Endothelial cell of umbilical vein (primary cell): Measurements from ENCODE around the gene FMN2. TPM values are rescaled to one million over a fixed set of nuclear protein-coding genes. Genes with fewer than 3 reads are reported as not detected.

Source experiments
- BruUV-seq: library from RNA; stranded (reverse); fragments of 400-500 nt; replicated peaks from 2 replicates; lab custom pipeline; 2021; lab: Mats Ljungman, UMichigan
- CTCF ChIA-PET: fragments of 300-600, 350-600 bp; sonication (Branson Sonifier 250); formaldehyde crosslinking; loops from one replicate; lab custom pipeline; 2021; ENCODE audit warnings: antibody characterized with exemption, inconsistent platforms; lab: Charles Lee
- POLR2A ChIA-PET: fragments of 300-600, 350-600 bp; sonication (Branson Sonifier 250); formaldehyde crosslinking; loops from one replicate; lab custom pipeline; 2021; ENCODE audit warnings: antibody characterized with exemption, inconsistent platforms; lab: Charles Lee
- DNase-seq: peaks from one replicate; pipeline ENCODE4 v3.0.0-alpha.2; 2011; ENCODE audit warnings: low read depth, low spot score
- FAIRE-seq: peaks from 2 replicates; lab custom pipeline; 2011; peaks lifted over from hg19 to GRCh38; lab: Jason Lieb, UNC
- H2AFZ ChIP-seq: 2 replicates; pipeline ENCODE4 v1.6.0; 2012; ENCODE audit warnings: low read depth, low read length, control low read depth, inconsistent platforms
- H3K27ac ChIP-seq: 2 replicates; pipeline ENCODE4 v1.5.1; 2011; ENCODE audit warnings: low read depth, mild to moderate bottlenecking, control low read depth, low read length, moderate library complexity; ENCODE audit not compliant: insufficient read depth
- H3K27me3 ChIP-seq, 2 experiments: 2 replicates each; pipeline versions ENCODE4 v1.6.0 to v1.6.1; 2011; ENCODE audit warnings: low read length in 2 of 2, mixed read lengths in 1 of 2; ENCODE audit not compliant: control insufficient read depth in 2 of 2, insufficient read depth in 2 of 2
- H3K36me3 ChIP-seq, 2 experiments: 2 replicates in 1 of 2; 3 replicates in 1 of 2; pipeline ENCODE4 v1.5.1; 2011; ENCODE audit warnings: low read length in 2 of 2, mild to moderate bottlenecking in 1 of 2, moderate library complexity in 1 of 2; ENCODE audit not compliant: control insufficient read depth in 2 of 2, insufficient read depth in 2 of 2; ENCODE audit errors: extremely low read depth in 1 of 2
- H3K4me1 ChIP-seq: 3 replicates; pipeline ENCODE4 v1.5.1; 2011; ENCODE audit warnings: mild to moderate bottlenecking, low read length; ENCODE audit not compliant: control insufficient read depth, insufficient read depth; ENCODE audit errors: extremely low read depth
- H3K4me2 ChIP-seq: 2 replicates; pipeline ENCODE4 v1.6.1; 2011; ENCODE audit warnings: low read length, control low read depth, mixed read lengths; ENCODE audit not compliant: insufficient read depth
- H3K4me3 ChIP-seq, 3 experiments: fragments of 200-600 bp in 1 of 3; sonication (generic), shearing (Covaris generic) in 1 of 3; replicated peaks in 1 of 3; 2 replicates each; pipeline ENCODE4 v1.5.1; 2011 to 2016; ENCODE audit warnings: control low read depth in 3 of 3, low read length in 3 of 3, mild to moderate bottlenecking in 2 of 3, inconsistent platforms in 1 of 3, low read depth in 1 of 3, moderate library complexity in 1 of 3; ENCODE audit not compliant: insufficient read depth in 1 of 3
- H3K79me2 ChIP-seq: 2 replicates; pipeline ENCODE4 v1.6.0; 2012; ENCODE audit warnings: low read length, inconsistent platforms; ENCODE audit not compliant: control insufficient read depth, insufficient read depth
- H3K9ac ChIP-seq: replicated peaks from 2 replicates; pipeline ENCODE3; 2011; ENCODE audit warnings: low read length, control low read depth; ENCODE audit not compliant: insufficient read depth; ENCODE audit errors: extremely low read depth
- H3K9me1 ChIP-seq: replicated peaks from 3 replicates; pipeline ENCODE4 v1.6.0; 2011; ENCODE audit warnings: mild to moderate bottlenecking, low read length; ENCODE audit not compliant: control insufficient read depth, insufficient read depth; ENCODE audit errors: extremely low read depth
- H3K9me3 ChIP-seq: replicated peaks from 2 replicates; pipeline ENCODE4 v1.5.1; 2012; ENCODE audit warnings: low read length, inconsistent platforms; ENCODE audit not compliant: control insufficient read depth, insufficient read depth
- H4K20me1 ChIP-seq: replicated peaks from 2 replicates; pipeline ENCODE3; 2011; ENCODE audit warnings: mild to moderate bottlenecking, low read length; ENCODE audit not compliant: control insufficient read depth, insufficient read depth; ENCODE audit errors: extremely low read depth
- EZH2 ChIP-seq: IDR thresholded peaks from 2 replicates; pipeline ENCODE4 v1.6.1; 2012; ENCODE audit warnings: borderline replicate concordance, low read depth, mild to moderate bottlenecking, moderate library complexity, low read length, inconsistent platforms; ENCODE audit not compliant: severe bottlenecking
- FOS ChIP-seq: IDR thresholded peaks from 2 replicates; pipeline ENCODE4 v1.6.1; 2011; ENCODE audit warnings: mild to moderate bottlenecking, low read length, moderate library complexity, borderline replicate concordance; ENCODE audit not compliant: insufficient read depth
- GATA2 ChIP-seq: IDR thresholded peaks from 2 replicates; pipeline ENCODE4 v1.7.0; 2011; ENCODE audit warnings: low read depth, mild to moderate bottlenecking, moderate library complexity, mixed read lengths, low read length; ENCODE audit not compliant: insufficient read length, insufficient read depth
- JUN ChIP-seq: IDR thresholded peaks from 2 replicates; pipeline ENCODE4 v1.6.1; 2011; ENCODE audit warnings: borderline replicate concordance, low read depth; ENCODE audit not compliant: insufficient read length, insufficient read depth
- MYC ChIP-seq: IDR thresholded peaks from one replicate; pipeline ENCODE4 v1.6.1; 2011; ENCODE audit warnings: mild to moderate bottlenecking, low read depth, low read length
- POLR2A ChIP-seq: IDR thresholded peaks from 2 replicates; pipeline ENCODE4 v1.6.1; 2012; ENCODE audit warnings: low read depth, mild to moderate bottlenecking, control low read depth, low read length
- POLR2AphosphoS5 ChIP-seq: IDR thresholded peaks from 2 replicates; pipeline ENCODE4 v1.6.1; 2012; ENCODE audit warnings: low read depth, mild to moderate bottlenecking, control low read depth, low read length, moderate library complexity; ENCODE audit not compliant: insufficient read depth
- dilution Hi-C: fragments of 300-500 bp; cut with MboI; formaldehyde crosslinking; loops from one replicate; pipeline ENCODE4 v1.15.0; 2019; ENCODE audit warnings: low sequenced_read_pairs; ENCODE audit not compliant: extremely low pct_ligation_motif_present
- intact Hi-C: fragments of 100-400 bp; cut with micrococcal nuclease; formaldehyde crosslinking; loops from one replicate; pipeline ENCODE4 v1.10.0; 2022
- polyA plus RNA-seq, 4 experiments: library from polyadenylated mRNA; depleted of rRNA in 3 of 4; stranded (reverse) in 3 of 4; unstranded in 1 of 4; fragments of >200 nt; gene quantifications; 2 replicates each; pipeline versions ENCODE4 v1.2.1 to v1.2.3, GENCODE V29; 2011 to 2012; ENCODE audit warnings: missing spikeins in 1 of 4
- total RNA-seq: library from RNA; stranded (reverse); gene quantifications from 2 replicates; pipeline ENCODE4 v1.2.3, GENCODE V29; 2021
- TF ChIP-seq, protein P1 (sequence below): IDR thresholded peaks from 2 replicates; pipeline ENCODE4 v1.6.1; 2011; ENCODE audit not compliant: insufficient read depth, insufficient read length
- TF ChIP-seq, protein P2 (sequence below), 2 donors: IDR thresholded peaks; 1 replicate in 1 of 2; 2 replicates in 1 of 2; pipeline ENCODE4 v1.5.1; 2011; ENCODE audit warnings: low read length in 2 of 2, mild to moderate bottlenecking in 2 of 2, moderate library complexity in 2 of 2, control low read depth in 1 of 2, inconsistent platforms in 1 of 2, low read depth in 1 of 2; ENCODE audit not compliant: insufficient read depth in 1 of 2; ENCODE audit errors: extremely low read depth in 1 of 2

The FMN2 gene
- total and polyA plus RNA-seq, 2 donors (not counting 3 experiments of a cell fraction or from before 2014, with no cell fraction given), result not detected

DNA sequence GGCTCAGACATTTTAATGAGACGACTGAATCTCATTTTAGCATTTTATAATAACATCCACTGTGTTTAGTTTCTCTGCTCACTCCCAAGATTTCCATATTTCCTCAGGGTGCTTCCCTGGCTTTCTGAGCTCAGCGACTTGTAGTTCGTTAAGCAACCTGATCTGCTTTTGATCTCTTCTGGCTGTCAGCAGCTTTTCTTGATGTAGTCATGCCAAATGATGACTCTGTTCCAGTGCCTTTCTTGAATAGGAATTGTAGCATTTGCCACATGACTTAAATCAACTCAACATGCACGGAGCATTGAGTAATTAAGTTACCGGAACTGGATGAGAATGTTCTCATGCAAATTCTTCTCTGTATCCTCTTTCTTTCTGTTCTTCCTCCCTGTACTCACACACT is 246.1 kb downstream of the FMN2 start:
- FAIRE-seq (no peak), DNase-seq (no peak)
- Histone ChIP-seq H3K27me3 (no peaks in the 10 kb centered on the region), H2AFZ (no peak overlapping the region), H3K9ac (no peak overlapping the region), H3K4me3 (no peak overlapping the region), H3K4me1 (no peaks in the 10 kb centered on the region), H3K27ac (no peak overlapping the region), H3K79me2 (no peaks in the 10 kb centered on the region), H3K9me1 (no peaks in the 10 kb centered on the region), H3K36me3 (no peaks in the 10 kb centered on the region), H3K4me2 (no peak overlapping the region), H3K9me3 (peaks cover 2% of the 10 kb centered on the region), H4K20me1 (no peaks in the 10 kb centered on the region)
- no peak for TF ChIP-seq JUN
- ChIA-PET POLR2A (no interaction called here), CTCF (no interaction called here)
- BruUV-seq, result no TSS peak
- dilution Hi-C loops, result no loop called here
- intact Hi-C loops, result no loop called here

DNA sequence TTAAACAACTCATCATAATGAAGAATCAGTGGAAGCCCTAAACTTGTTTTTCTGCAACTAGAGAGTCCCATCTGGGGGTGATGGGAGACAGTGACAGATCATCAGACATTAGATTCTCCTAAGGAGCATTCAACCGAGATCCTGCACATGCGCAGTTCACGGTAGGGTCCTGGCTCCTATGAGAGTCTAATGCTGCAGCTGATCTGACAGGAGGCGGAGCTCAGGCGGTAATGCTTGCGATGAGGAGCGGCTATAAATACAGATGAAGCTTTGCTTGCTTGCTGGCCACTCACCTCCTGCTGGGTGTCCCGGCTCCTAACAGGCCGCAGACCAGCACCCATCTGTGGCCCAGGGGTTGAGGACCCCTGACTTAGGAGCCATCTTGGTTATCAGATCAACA is 247.2 kb downstream of the FMN2 start:
- Histone ChIP-seq H3K27ac (no peak overlapping the region), H3K4me2 (no peak overlapping the region), H3K79me2 (no peaks in the 10 kb centered on the region), H3K4me3 (no peak overlapping the region), H3K4me1 (no peaks in the 10 kb centered on the region), H2AFZ (no peak overlapping the region), H3K9me1 (no peaks in the 10 kb centered on the region), H3K9ac (no peak overlapping the region), H3K36me3 (no peaks in the 10 kb centered on the region), H4K20me1 (no peaks in the 10 kb centered on the region), H3K9me3 (peaks cover 5% of the 10 kb centered on the region), H3K27me3 (no peaks in the 10 kb centered on the region)
- no TSS peak for BruUV-seq
- DNase-seq (no peak), FAIRE-seq (no peak)
- no peak for TF ChIP-seq MYC
- no peak for TF ChIP-seq FOS
- TF ChIP-seq, protein P1, sequence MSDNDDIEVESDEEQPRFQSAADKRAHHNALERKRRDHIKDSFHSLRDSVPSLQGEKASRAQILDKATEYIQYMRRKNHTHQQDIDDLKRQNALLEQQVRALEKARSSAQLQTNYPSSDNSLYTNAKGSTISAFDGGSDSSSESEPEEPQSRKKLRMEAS, result no peak
- no peak for TF ChIP-seq GATA2
- TF ChIP-seq POLR2AphosphoS5, result no peak
- no peak for TF ChIP-seq POLR2A
- TF ChIP-seq JUN, result no peak
- TF ChIP-seq, protein P2, sequence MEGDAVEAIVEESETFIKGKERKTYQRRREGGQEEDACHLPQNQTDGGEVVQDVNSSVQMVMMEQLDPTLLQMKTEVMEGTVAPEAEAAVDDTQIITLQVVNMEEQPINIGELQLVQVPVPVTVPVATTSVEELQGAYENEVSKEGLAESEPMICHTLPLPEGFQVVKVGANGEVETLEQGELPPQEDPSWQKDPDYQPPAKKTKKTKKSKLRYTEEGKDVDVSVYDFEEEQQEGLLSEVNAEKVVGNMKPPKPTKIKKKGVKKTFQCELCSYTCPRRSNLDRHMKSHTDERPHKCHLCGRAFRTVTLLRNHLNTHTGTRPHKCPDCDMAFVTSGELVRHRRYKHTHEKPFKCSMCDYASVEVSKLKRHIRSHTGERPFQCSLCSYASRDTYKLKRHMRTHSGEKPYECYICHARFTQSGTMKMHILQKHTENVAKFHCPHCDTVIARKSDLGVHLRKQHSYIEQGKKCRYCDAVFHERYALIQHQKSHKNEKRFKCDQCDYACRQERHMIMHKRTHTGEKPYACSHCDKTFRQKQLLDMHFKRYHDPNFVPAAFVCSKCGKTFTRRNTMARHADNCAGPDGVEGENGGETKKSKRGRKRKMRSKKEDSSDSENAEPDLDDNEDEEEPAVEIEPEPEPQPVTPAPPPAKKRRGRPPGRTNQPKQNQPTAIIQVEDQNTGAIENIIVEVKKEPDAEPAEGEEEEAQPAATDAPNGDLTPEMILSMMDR (IDR thresholded peaks at IDR 0.05; ENCODE audit: extremely low read depth in 1 of 2, insufficient read depth in 1 of 2, low read depth in 1 of 2, low read length in 2 of 2), result no peak
- TF ChIP-seq EZH2, result no peak
- dilution Hi-C loops (no loop called here), intact Hi-C loops (no loop called here)
- ChIA-PET CTCF (no interaction called here), POLR2A (no interaction called here)
